ENCODE results near the gene TRAK1.

TRAK1 gene

DNA sequence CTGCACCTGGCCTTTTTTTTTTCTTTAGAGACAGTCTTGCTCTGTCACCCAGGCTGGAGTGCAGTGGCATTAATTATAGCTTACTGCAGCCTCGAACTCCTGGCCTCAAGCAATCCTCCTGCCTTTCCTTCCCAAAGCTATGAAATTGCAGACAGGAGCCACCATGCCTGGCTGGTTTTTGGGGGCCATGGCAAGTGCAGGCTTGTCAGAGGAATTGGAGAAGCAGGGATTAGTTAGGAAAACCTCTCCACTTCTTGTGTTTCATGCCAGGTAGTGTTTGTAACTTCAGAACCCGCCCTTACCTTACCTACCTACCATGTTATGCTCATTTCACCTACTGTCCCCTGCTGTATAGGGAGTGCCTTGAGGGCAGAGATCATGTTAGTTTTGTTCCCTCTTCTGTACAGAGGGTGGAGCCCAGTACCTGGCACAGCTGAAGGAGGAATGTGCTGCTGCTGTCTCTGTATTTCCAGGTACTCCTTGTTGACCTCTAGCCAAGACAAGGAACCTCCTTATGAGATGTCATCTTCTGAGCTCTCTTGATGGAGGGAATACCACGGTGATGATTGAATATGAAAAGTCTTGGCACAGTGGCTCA, 43.8 kb downstream of the TRAK1 start:
- no peaks in the 10 kb centered on the region for H4K20me1 ChIP-seq (ENCODE audit: insufficient read depth, low read length, poor library complexity, severe bottlenecking)
- no peaks in the 10 kb centered on the region for H3F3A ChIP-seq (ENCODE audit: low read depth)
- TF ChIP-seq EZH2phosphoT487 (IDR thresholded peaks at IDR 0.05; ENCODE audit: borderline replicate concordance) = no peak
- TF ChIP-seq, protein P1, sequence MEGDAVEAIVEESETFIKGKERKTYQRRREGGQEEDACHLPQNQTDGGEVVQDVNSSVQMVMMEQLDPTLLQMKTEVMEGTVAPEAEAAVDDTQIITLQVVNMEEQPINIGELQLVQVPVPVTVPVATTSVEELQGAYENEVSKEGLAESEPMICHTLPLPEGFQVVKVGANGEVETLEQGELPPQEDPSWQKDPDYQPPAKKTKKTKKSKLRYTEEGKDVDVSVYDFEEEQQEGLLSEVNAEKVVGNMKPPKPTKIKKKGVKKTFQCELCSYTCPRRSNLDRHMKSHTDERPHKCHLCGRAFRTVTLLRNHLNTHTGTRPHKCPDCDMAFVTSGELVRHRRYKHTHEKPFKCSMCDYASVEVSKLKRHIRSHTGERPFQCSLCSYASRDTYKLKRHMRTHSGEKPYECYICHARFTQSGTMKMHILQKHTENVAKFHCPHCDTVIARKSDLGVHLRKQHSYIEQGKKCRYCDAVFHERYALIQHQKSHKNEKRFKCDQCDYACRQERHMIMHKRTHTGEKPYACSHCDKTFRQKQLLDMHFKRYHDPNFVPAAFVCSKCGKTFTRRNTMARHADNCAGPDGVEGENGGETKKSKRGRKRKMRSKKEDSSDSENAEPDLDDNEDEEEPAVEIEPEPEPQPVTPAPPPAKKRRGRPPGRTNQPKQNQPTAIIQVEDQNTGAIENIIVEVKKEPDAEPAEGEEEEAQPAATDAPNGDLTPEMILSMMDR (conservative IDR thresholded peaks at IDR 0.05; ENCODE audit: low read length) = no peak
- no peak overlapping the region for H2AFZ ChIP-seq (ENCODE audit: low read length)
- H3K4me3 ChIP-seq (ENCODE audit: low read length, poor library complexity, severe bottlenecking) = no peak overlapping the region
- H3K9me2 ChIP-seq (replicated peaks; ENCODE audit: low read depth, low read length) = no peaks in the 10 kb centered on the region
- no peak overlapping the region for H3K9ac ChIP-seq (ENCODE audit: low read depth, low read length, poor library complexity, severe bottlenecking)
- no peak overlapping the region for H3K4me2 ChIP-seq (ENCODE audit: low read depth, low read length, poor library complexity, severe bottlenecking)
- H3K36me3 ChIP-seq (ENCODE audit: insufficient read depth, low read length) = peaks cover 29% of the 10 kb centered on the region; the same call in 1 of the 2 replicates
- no peaks in the 10 kb centered on the region for H3K9me3 ChIP-seq (ENCODE audit: insufficient read depth, low read depth, low read length)
- no peaks in the 10 kb centered on the region for H3K4me1 ChIP-seq (ENCODE audit: insufficient read depth, low read length, poor library complexity, severe bottlenecking)
- no peaks in the 10 kb centered on the region for H3K27me3 ChIP-seq (ENCODE audit: insufficient read depth, low read length, poor library complexity, severe bottlenecking)
- H3K79me2 ChIP-seq (ENCODE audit: insufficient read depth, low read length) = peaks cover 3% of the 10 kb centered on the region; the same call in 1 of the 2 replicates

DNA sequence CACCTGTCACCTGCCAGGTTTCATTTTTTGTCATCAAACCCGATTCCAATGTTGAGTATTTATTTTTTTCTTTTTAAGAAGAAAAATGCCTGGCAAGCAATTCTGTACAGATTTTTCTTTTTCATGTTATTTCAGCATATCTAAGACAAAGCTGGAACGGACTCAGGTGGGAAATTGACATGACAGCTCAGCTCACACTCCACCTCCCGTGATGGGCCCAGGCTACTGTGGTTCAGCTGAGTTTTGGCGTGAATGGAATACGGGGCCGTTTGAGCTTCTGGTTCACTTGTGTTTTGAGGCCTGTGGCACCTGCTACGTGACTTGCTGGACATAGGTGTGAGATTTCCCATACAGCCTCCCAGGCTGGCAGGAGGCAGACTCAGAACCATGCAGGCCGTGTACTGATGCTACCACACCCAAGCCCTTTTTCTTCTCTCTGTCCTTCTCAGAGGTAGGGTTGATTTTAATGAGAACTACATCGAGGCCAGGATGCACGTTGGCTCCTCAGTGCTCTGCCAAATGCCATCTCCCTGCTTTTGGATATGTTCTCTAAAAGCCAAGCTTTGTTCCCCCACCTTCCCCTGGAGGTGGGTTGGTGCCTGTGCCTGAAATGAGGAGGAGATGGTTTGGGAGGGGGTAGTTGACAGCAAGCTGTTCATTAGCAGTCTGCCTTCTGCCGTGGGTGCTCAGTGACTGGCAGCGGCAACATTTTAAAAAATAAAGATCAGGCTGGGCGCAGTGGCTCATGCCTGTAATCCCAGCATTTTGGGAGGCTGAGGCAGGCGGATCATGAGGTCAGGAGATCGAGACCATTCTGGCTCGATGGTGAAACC, 48.7 kb downstream of the TRAK1 start:
- H3K4me2 ChIP-seq (ENCODE audit: low read depth, low read length, poor library complexity, severe bottlenecking) = no peak overlapping the region
- no peaks in the 10 kb centered on the region for H3F3A ChIP-seq (ENCODE audit: low read depth)
- H3K9ac ChIP-seq (ENCODE audit: low read depth, low read length, poor library complexity, severe bottlenecking) = no peak overlapping the region
- TF ChIP-seq EZH2phosphoT487 (IDR thresholded peaks at IDR 0.05; ENCODE audit: borderline replicate concordance) = no peak
- TF ChIP-seq, protein P1 (conservative IDR thresholded peaks at IDR 0.05; ENCODE audit: low read length) = no peak
- peaks cover 11% of the 10 kb centered on the region for H3K4me1 ChIP-seq (ENCODE audit: insufficient read depth, low read length, poor library complexity, severe bottlenecking)
- no peaks in the 10 kb centered on the region for H3K27me3 ChIP-seq (ENCODE audit: insufficient read depth, low read length, poor library complexity, severe bottlenecking)
- no peaks in the 10 kb centered on the region for H3K9me2 ChIP-seq (replicated peaks; ENCODE audit: low read depth, low read length)
- peaks cover 33% of the 10 kb centered on the region; the same call in 1 of the 2 replicates for H3K36me3 ChIP-seq (ENCODE audit: insufficient read depth, low read length)
- H2AFZ ChIP-seq (ENCODE audit: low read length) = no peak overlapping the region
- peaks cover 12% of the 10 kb centered on the region; the same call in 1 of the 2 replicates for H3K79me2 ChIP-seq (ENCODE audit: insufficient read depth, low read length)
- no peak overlapping the region for H3K4me3 ChIP-seq (ENCODE audit: low read length, poor library complexity, severe bottlenecking)
- H3K9me3 ChIP-seq (ENCODE audit: insufficient read depth, low read depth, low read length) = no peaks in the 10 kb centered on the region
- peaks cover 15% of the 10 kb centered on the region for H4K20me1 ChIP-seq (ENCODE audit: insufficient read depth, low read length, poor library complexity, severe bottlenecking)

GRCh38 chr3:42140665-42141203, 49.6 kb downstream of the TRAK1 start:
- Histone ChIP-seq H3K27me3 (ENCODE audit: insufficient read depth, low read length, poor library complexity, severe bottlenecking) (no peaks in the 10 kb centered on the region), H3F3A (ENCODE audit: low read depth) (no peaks in the 10 kb centered on the region), H3K4me3 (ENCODE audit: low read length, poor library complexity, severe bottlenecking) (no peak overlapping the region), H3K9me3 (ENCODE audit: insufficient read depth, low read depth, low read length) (no peaks in the 10 kb centered on the region), H3K9me2 (replicated peaks; ENCODE audit: low read depth, low read length) (no peaks in the 10 kb centered on the region), H3K79me2 (ENCODE audit: insufficient read depth, low read length) (peaks cover 12% of the 10 kb centered on the region; the same call in 1 of the 2 replicates), H2AFZ (ENCODE audit: low read length) (no peak overlapping the region), H4K20me1 (ENCODE audit: insufficient read depth, low read length, poor library complexity, severe bottlenecking) (peaks cover 15% of the 10 kb centered on the region), H3K9ac (ENCODE audit: low read depth, low read length, poor library complexity, severe bottlenecking) (no peak overlapping the region), H3K4me1 (ENCODE audit: insufficient read depth, low read length, poor library complexity, severe bottlenecking) (peaks cover 11% of the 10 kb centered on the region), H3K36me3 (ENCODE audit: insufficient read depth, low read length) (peaks cover 25% of the 10 kb centered on the region; the same call in 1 of the 2 replicates), H3K4me2 (ENCODE audit: low read depth, low read length, poor library complexity, severe bottlenecking) (no peak overlapping the region)
- no peak for TF ChIP-seq EZH2phosphoT487 (IDR thresholded peaks at IDR 0.05; ENCODE audit: borderline replicate concordance)
- TF ChIP-seq, protein P1 (conservative IDR thresholded peaks at IDR 0.05; ENCODE audit: low read length) = no peak
